IMR-90 (cell line): Measurements from ENCODE around the gene WBP1. TPM values are rescaled to one million over a fixed set of nuclear protein-coding genes. Genes with fewer than 3 reads are reported as not detected.

Experiments
- ATAC-seq: fragments of 200-7000 bp; cut with Tn5 transposase; 2 replicates; pipeline ENCODE4 v1.9.1; 2020; ENCODE audit warnings: low read depth, mild to moderate bottlenecking, moderate library complexity
- BruUV-seq: library from RNA; stranded (reverse); fragments of 400-500 nt; replicated peaks from 2 replicates; lab custom pipeline; 2021; lab: Mats Ljungman, UMichigan
- CTCF ChIA-PET: fragments of 300-600 bp; formaldehyde crosslinking; extraction: SDS; loops from one replicate; lab custom pipeline; 2021; ENCODE audit warnings: antibody characterized with exemption; lab: Yijun Ruan, JAX
- POLR2A ChIA-PET: fragments of 300-600 bp; sonication (Branson Sonifier 250); formaldehyde crosslinking; loops from one replicate; lab custom pipeline; 2022; ENCODE audit warnings: antibody characterized with exemption; ENCODE audit not compliant: unreplicated experiment; lab: Charles Lee
- DNase-seq: peaks from one replicate; pipeline ENCODE4 v3.0.0; 2013
- H2AFZ ChIP-seq: replicated peaks from 2 replicates; pipeline ENCODE3; 2013; ENCODE audit warnings: low read length, mild to moderate bottlenecking; ENCODE audit not compliant: poor library complexity
- H2AK5ac ChIP-seq: 2 replicates; pipeline ENCODE4 v1.6.1; 2013; ENCODE audit warnings: low read depth, low read length, inconsistent platforms
- H2AK9ac ChIP-seq: replicated peaks from 2 replicates; pipeline ENCODE3; 2013; ENCODE audit warnings: mild to moderate bottlenecking, low read depth, low read length, moderate library complexity; ENCODE audit not compliant: poor library complexity
- H2BK120ac ChIP-seq: 2 replicates; pipeline ENCODE4 v1.6.1; 2013; ENCODE audit warnings: low read depth, low read length, inconsistent platforms
- H2BK15ac ChIP-seq: 3 replicates; pipeline ENCODE4 v1.6.1; 2013; ENCODE audit warnings: low read depth, low read length, inconsistent platforms
- H2BK20ac ChIP-seq: 2 replicates; pipeline ENCODE4 v1.6.1; 2013; ENCODE audit warnings: low read depth, mild to moderate bottlenecking, inconsistent platforms, low read length, moderate library complexity
- H2BK5ac ChIP-seq: 2 replicates; pipeline ENCODE4 v1.6.1; 2013; ENCODE audit warnings: mild to moderate bottlenecking, low read depth, low read length, inconsistent platforms; ENCODE audit not compliant: poor library complexity, severe bottlenecking
- H3K14ac ChIP-seq: replicated peaks from 2 replicates; pipeline ENCODE4 v1.6.1; 2013; ENCODE audit warnings: low read depth, low read length, inconsistent platforms
- H3K18ac ChIP-seq: 2 replicates; pipeline ENCODE4 v1.6.1; 2013; ENCODE audit warnings: low read depth, low read length, control low read depth
- H3K23ac ChIP-seq: 2 replicates; pipeline ENCODE4 v1.6.1; 2013; ENCODE audit warnings: low read depth, low read length, inconsistent platforms
- H3K27ac ChIP-seq: 2 replicates; pipeline ENCODE4 v1.5.1; 2013; ENCODE audit warnings: mild to moderate bottlenecking, control low read depth, low read length; ENCODE audit not compliant: insufficient read depth
- H3K27me3 ChIP-seq: 2 replicates; pipeline ENCODE4 v1.6.1; 2013; ENCODE audit warnings: low read length; ENCODE audit not compliant: control insufficient read depth, insufficient read depth
- H3K36me3 ChIP-seq: 2 replicates; pipeline ENCODE4 v1.6.1; 2013; ENCODE audit warnings: low read length, mixed read lengths; ENCODE audit not compliant: control insufficient read depth, insufficient read depth
- H3K4ac ChIP-seq: 2 replicates; pipeline ENCODE4 v1.6.1; 2013; ENCODE audit warnings: low read depth, low read length, inconsistent platforms
- H3K4me1 ChIP-seq: 2 replicates; pipeline ENCODE4 v1.6.1; 2013; ENCODE audit warnings: low read length, mixed read lengths; ENCODE audit not compliant: control insufficient read depth, insufficient read depth
- H3K4me2 ChIP-seq: 2 replicates; pipeline ENCODE4 v1.6.1; 2013; ENCODE audit warnings: low read depth, mild to moderate bottlenecking, control low read depth, low read length, moderate library complexity
- H3K4me3 ChIP-seq: 2 replicates; pipeline ENCODE4 v1.5.1; 2013; ENCODE audit warnings: low read depth, mild to moderate bottlenecking, control low read depth, low read length, moderate library complexity; ENCODE audit not compliant: insufficient read depth
- H3K56ac ChIP-seq: 2 replicates; pipeline ENCODE4 v1.6.1; 2013; ENCODE audit warnings: low read length, inconsistent platforms; ENCODE audit not compliant: insufficient read depth; ENCODE audit errors: extremely low read depth
- H3K79me1 ChIP-seq, 2 experiments: 2 replicates each; pipeline ENCODE4 v1.6.1; 2013; ENCODE audit warnings: low read length in 2 of 2, inconsistent platforms in 1 of 2, low read depth in 1 of 2
- H3K9ac ChIP-seq: 2 replicates; pipeline ENCODE4 v1.6.1; 2013; ENCODE audit warnings: low read depth, low read length, control low read depth
- H3K9me1 ChIP-seq: 2 replicates; pipeline ENCODE4 v1.6.1; 2013; ENCODE audit warnings: low read length, inconsistent platforms; ENCODE audit not compliant: insufficient read depth
- H3K9me3 ChIP-seq: 2 replicates; pipeline ENCODE4 v1.6.1; 2013; ENCODE audit warnings: low read length; ENCODE audit not compliant: control insufficient read depth, insufficient read depth
- H4K20me1 ChIP-seq: 2 replicates; pipeline ENCODE4 v1.6.1; 2013; ENCODE audit warnings: low read length, inconsistent platforms; ENCODE audit not compliant: insufficient read depth
- H4K5ac ChIP-seq: 2 replicates; pipeline ENCODE4 v1.6.1; 2013; ENCODE audit warnings: mild to moderate bottlenecking, low read depth, low read length, control low read depth
- H4K8ac ChIP-seq, 2 experiments: 2 replicates each; pipeline ENCODE4 v1.6.1; 2013; ENCODE audit warnings: low read depth in 2 of 2, low read length in 2 of 2, control low read depth in 1 of 2, inconsistent platforms in 1 of 2
- H4K91ac ChIP-seq: 2 replicates; pipeline ENCODE4 v1.6.1; 2013; ENCODE audit warnings: low read depth, low read length, inconsistent platforms; ENCODE audit not compliant: insufficient read depth
- BHLHE40 ChIP-seq: fragments of 150-350 bp; IDR thresholded peaks from 2 replicates; pipeline ENCODE4 v1.6.1; 2016; ENCODE audit warnings: mild to moderate bottlenecking, low read depth, low read length
- CEBPB ChIP-seq: IDR thresholded peaks from 2 replicates; pipeline ENCODE4 v1.6.1; 2012; ENCODE audit warnings: low read depth, low read length, improper control_type of control experiment
- CHD1 ChIP-seq: IDR thresholded peaks from 2 replicates; pipeline ENCODE4 v1.6.1; 2012; ENCODE audit warnings: low read depth, low read length, improper control_type of control experiment
- CTCF ChIP-seq: conservative IDR thresholded peaks from 2 replicates; pipeline ENCODE4 v1.5.1; 2012; ENCODE audit warnings: mild to moderate bottlenecking, low read depth, low read length, improper control_type of control experiment
- FOS ChIP-seq: fragments of 150-350 bp; IDR thresholded peaks from 2 replicates; pipeline ENCODE4 v1.6.1; 2016; ENCODE audit warnings: low read depth, low read length
- MAFK ChIP-seq: IDR thresholded peaks from 2 replicates; pipeline ENCODE4 v1.6.1; 2012; ENCODE audit warnings: low read depth, low read length, improper control_type of control experiment
- MAZ ChIP-seq: IDR thresholded peaks from 2 replicates; pipeline ENCODE4 v1.6.1; 2012; ENCODE audit warnings: low read depth, mild to moderate bottlenecking, low read length, improper control_type of control experiment, moderate library complexity, borderline replicate concordance
- MXI1 ChIP-seq: IDR thresholded peaks from 2 replicates; pipeline ENCODE4 v1.6.1; 2012; ENCODE audit warnings: low read depth, mild to moderate bottlenecking, low read length, moderate library complexity, borderline replicate concordance
- NFE2L2 ChIP-seq: fragments of 150-350 bp; IDR thresholded peaks from 2 replicates; pipeline ENCODE4 v1.6.1; 2016; ENCODE audit warnings: low read depth, mild to moderate bottlenecking, low read length
- POLR2A ChIP-seq: IDR thresholded peaks from 2 replicates; pipeline ENCODE4 v1.6.1; 2012; ENCODE audit warnings: mild to moderate bottlenecking, low read depth, low read length
- RAD21 ChIP-seq: IDR thresholded peaks from 2 replicates; pipeline ENCODE4 v1.6.1; 2012; ENCODE audit warnings: low read length, improper control_type of control experiment
- RCOR1 ChIP-seq: IDR thresholded peaks from 2 replicates; pipeline ENCODE4 v1.6.1; 2012; ENCODE audit warnings: mild to moderate bottlenecking, low read length, improper control_type of control experiment; ENCODE audit not compliant: insufficient replicate concordance
- RFX5 ChIP-seq: IDR thresholded peaks from 2 replicates; pipeline ENCODE4 v1.8.0; 2012; ENCODE audit warnings: low read depth, mild to moderate bottlenecking, low read length, moderate library complexity
- SMC3 ChIP-seq: fragments of 150-350 bp; IDR thresholded peaks from 2 replicates; pipeline ENCODE4 v1.6.1; 2016; ENCODE audit warnings: low read depth, mild to moderate bottlenecking, antibody characterized with exemption, low read length, moderate library complexity
- USF2 ChIP-seq: fragments of 150-350 bp; IDR thresholded peaks from 2 replicates; pipeline ENCODE4 v1.6.1; 2017; ENCODE audit warnings: mild to moderate bottlenecking, antibody characterized with exemption, low read length, low read depth
- WGBS, 2 experiments: methylation state at CpG; one replicate each; pipeline versions ENCODE4 v1.1.5 to v1.1.7; 2013; ENCODE audit warnings: missing lambda C conversion rate in 2 of 2; ENCODE audit not compliant: insufficient read length in 1 of 2; ENCODE audit errors: extremely low coverage in 2 of 2; 5-methylcytosine and 5-hydroxymethylcytosine counted together
- dilution Hi-C: fragments of 300-500 bp; cut with HindIII; formaldehyde crosslinking; loops from one replicate; pipeline ENCODE4 v1.14.3; 2018; ENCODE audit warnings: low sequenced_read_pairs; ENCODE audit not compliant: unreplicated experiment
- in situ Hi-C: fragments of 300-500 bp; cut with MboI; formaldehyde crosslinking; loops from 3 replicates; pipeline ENCODE4 v1.14.3; 2019; ENCODE audit warnings: low sequenced_read_pairs, inconsistent platforms, mixed read lengths
- intact Hi-C: fragments of 100-400 bp; cut with micrococcal nuclease; formaldehyde crosslinking; loops from 2 replicates; pipeline ENCODE4 v1.10.0; 2022
- polyA plus RNA-seq, 3 experiments: library from polyadenylated mRNA; depleted of rRNA; stranded (reverse); fragments of >200 nt; gene quantifications; 2 replicates each; pipeline ENCODE4 v1.2.3, GENCODE V29; 2012; ENCODE audit warnings: low replicate concordance in 1 of 3
- total RNA-seq: library from RNA; depleted of rRNA; stranded (reverse); fragments of >200 nt; gene quantifications from 2 replicates; pipeline ENCODE4 v1.2.3, GENCODE V29; 2012
- TF ChIP-seq, protein P1 (sequence below): fragments of 150-350 bp; IDR thresholded peaks from 2 replicates; pipeline ENCODE4 v1.6.1; 2016; ENCODE audit warnings: low read depth, mild to moderate bottlenecking, low read length, moderate library complexity, borderline replicate concordance

Gene WBP1
- total and polyA plus RNA-seq, 2 of the 4 experiments (the other 2 are of a cell fraction), result 22.9 to 78.5 TPM

GRCh38 chr2:74510272-74510671 is 52.0 kb downstream of the WBP1 start:
- Histone ChIP-seq H3K27me3 (peaks cover 46% of the 10 kb centered on the region), H3K23ac (no peak overlapping the region), H2BK20ac (no peak overlapping the region), H3K36me3 (peaks cover 9% of the 10 kb centered on the region), H2AK5ac (no peak overlapping the region), H3K27ac (no peak overlapping the region), H2BK15ac (no peak overlapping the region), H3K79me1 (peaks cover 12 to 18% of the 10 kb centered on the region in 2 experiments), H2BK120ac (no peak overlapping the region), H4K5ac (no peak overlapping the region), H2AFZ (no peak overlapping the region), H3K4me2 (no peak overlapping the region), H3K56ac (no peak overlapping the region), H3K9me3 (peaks cover 11% of the 10 kb centered on the region), H2BK5ac (no peak overlapping the region), H4K20me1 (0 out of 2 replicates have a peak, but pooled peaks cover 5% of the 10 kb centered on the region), H3K9ac (no peak overlapping the region), H2AK9ac (no peak overlapping the region), H3K9me1 (peaks cover 9% of the 10 kb centered on the region), H3K18ac (no peak overlapping the region), H3K4me3 (no peak overlapping the region), H4K8ac (no peak overlapping the region), H3K4me1 (peaks cover 11% of the 10 kb centered on the region), H3K4ac (no peak overlapping the region), H3K14ac (no peak overlapping the region), H4K91ac (no peak overlapping the region)
- in situ Hi-C loops (no loop called here), dilution Hi-C loops (no loop called here), intact Hi-C loops (no loop called here)
- DNase-seq (no peak), ATAC-seq (no peak)
- ChIA-PET POLR2A (interaction anchor here (0.6 kb wide), 1 partner anchor 29 kb away, joined by 7 read pairs; no protein-coding TSS in a partner anchor), CTCF (interaction anchor here (0.7 kb wide), 1 partner anchor 11 kb away, joined by 8 read pairs; the partner anchor contains the start of gene LBX2)
- TF ChIP-seq, protein P1, sequence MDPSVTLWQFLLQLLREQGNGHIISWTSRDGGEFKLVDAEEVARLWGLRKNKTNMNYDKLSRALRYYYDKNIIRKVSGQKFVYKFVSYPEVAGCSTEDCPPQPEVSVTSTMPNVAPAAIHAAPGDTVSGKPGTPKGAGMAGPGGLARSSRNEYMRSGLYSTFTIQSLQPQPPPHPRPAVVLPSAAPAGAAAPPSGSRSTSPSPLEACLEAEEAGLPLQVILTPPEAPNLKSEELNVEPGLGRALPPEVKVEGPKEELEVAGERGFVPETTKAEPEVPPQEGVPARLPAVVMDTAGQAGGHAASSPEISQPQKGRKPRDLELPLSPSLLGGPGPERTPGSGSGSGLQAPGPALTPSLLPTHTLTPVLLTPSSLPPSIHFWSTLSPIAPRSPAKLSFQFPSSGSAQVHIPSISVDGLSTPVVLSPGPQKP, result no peak
- TF ChIP-seq MAZ, result no peak
- no peak for TF ChIP-seq NFE2L2
- TF ChIP-seq CTCF, result no peak
- no peak for TF ChIP-seq USF2
- TF ChIP-seq RCOR1, result no peak
- no peak for TF ChIP-seq SMC3
- no peak for TF ChIP-seq BHLHE40
- no peak for TF ChIP-seq FOS
- TF ChIP-seq CHD1, result no peak
- no peak for TF ChIP-seq CEBPB
- TF ChIP-seq RAD21, result no peak
- no peak for TF ChIP-seq MXI1
- TF ChIP-seq MAFK, result no peak
- no peak for TF ChIP-seq RFX5
- no peak for TF ChIP-seq POLR2A
- no TSS peak for BruUV-seq
- WGBS, 2 experiments, result no CpG with 5 or more reads among the region's 4 CpGs
